ENCODE measurements around the gene FA2H. TPM values are rescaled to one million over a fixed set of nuclear protein-coding genes. Genes with fewer than 3 reads are reported as not detected.

FA2H gene
- total and polyA plus RNA-seq, 2 of the 13 experiments (the other 11 are each of a cell fraction or from before 2014, with no cell fraction given) = 0.20 TPM; not detected in 1

DNA sequence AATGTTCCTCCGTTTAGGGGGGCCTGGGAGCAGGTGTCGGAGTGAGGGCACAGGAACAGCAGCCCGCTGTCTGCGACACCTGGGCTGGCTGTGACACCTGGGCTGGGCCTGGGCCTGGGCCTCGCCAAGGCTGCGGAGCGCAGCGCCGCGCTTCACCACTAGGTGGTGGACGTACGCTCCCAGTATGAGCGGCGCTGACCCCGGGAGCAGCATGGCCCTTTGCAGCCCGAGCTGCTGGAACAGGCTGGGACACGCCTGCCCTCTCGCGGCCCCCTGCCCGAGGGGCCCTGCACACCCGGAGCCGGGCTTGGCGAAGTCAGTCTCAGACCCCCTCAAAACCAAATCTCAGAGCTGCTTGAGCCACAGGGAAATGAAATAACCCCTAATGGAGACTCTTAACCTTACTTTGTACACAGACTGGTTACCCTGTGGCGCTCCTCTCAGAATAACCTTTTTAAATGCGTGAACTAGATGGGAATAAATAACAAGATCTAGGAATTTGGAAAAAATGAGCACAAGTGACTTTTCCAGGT, 38.6 kb upstream of the FA2H start (continued):
- TF ChIP-seq ZNF883 (CRISPR knock-in tag; IDR thresholded peaks at IDR 0.05; ENCODE audit: not compliant biosample characterization) = peak; percentile 83
- TF ChIP-seq ZNF33B (CRISPR knock-in tag; IDR thresholded peaks at IDR 0.05) = peak; percentile 69; the same call in 1 of the 2 replicates
- TF ChIP-seq, protein P1, sequence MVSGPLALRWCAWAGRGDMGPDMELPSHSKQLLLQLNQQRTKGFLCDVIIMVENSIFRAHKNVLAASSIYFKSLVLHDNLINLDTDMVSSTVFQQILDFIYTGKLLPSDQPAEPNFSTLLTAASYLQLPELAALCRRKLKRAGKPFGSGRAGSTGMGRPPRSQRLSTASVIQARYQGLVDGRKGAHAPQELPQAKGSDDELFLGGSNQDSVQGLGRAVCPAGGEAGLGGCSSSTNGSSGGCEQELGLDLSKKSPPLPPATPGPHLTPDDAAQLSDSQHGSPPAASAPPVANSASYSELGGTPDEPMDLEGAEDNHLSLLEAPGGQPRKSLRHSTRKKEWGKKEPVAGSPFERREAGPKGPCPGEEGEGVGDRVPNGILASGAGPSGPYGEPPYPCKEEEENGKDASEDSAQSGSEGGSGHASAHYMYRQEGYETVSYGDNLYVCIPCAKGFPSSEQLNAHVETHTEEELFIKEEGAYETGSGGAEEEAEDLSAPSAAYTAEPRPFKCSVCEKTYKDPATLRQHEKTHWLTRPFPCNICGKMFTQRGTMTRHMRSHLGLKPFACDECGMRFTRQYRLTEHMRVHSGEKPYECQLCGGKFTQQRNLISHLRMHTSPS (CRISPR knock-in tag; IDR thresholded peaks at IDR 0.05; ENCODE audit: low read depth) = no peak
- TF ChIP-seq MYNN (CRISPR knock-in tag; IDR thresholded peaks at IDR 0.05; ENCODE audit: low read depth) = no peak
- peak; percentile 51; the same call in 1 of the 2 replicates for TF ChIP-seq PAX8 (CRISPR knock-in tag; IDR thresholded peaks at IDR 0.05; ENCODE audit: borderline replicate concordance)
- TF ChIP-seq MLLT10 (CRISPR knock-in tag; IDR thresholded peaks at IDR 0.05) = no peak
- TF ChIP-seq, protein P2, sequence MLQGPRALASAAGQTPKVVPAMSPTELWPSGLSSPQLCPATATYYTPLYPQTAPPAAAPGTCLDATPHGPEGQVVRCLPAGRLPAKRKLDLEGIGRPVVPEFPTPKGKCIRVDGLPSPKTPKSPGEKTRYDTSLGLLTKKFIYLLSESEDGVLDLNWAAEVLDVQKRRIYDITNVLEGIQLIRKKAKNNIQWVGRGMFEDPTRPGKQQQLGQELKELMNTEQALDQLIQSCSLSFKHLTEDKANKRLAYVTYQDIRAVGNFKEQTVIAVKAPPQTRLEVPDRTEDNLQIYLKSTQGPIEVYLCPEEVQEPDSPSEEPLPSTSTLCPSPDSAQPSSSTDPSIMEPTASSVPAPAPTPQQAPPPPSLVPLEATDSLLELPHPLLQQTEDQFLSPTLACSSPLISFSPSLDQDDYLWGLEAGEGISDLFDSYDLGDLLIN (CRISPR knock-in tag; IDR thresholded peaks at IDR 0.05; ENCODE audit: borderline replicate concordance) = peak; percentile 53; the same call in 1 of the 2 replicates
- no peak for TF ChIP-seq NKX3-1 (CRISPR knock-in tag; IDR thresholded peaks at IDR 0.05)
- no peak for TF ChIP-seq ZBTB8A (CRISPR knock-in tag; IDR thresholded peaks at IDR 0.05; ENCODE audit: borderline replicate concordance, low read depth)
- peak; percentile 91 for TF ChIP-seq SALL1 (CRISPR knock-in tag; IDR thresholded peaks at IDR 0.05)
- TF ChIP-seq, protein P3, sequence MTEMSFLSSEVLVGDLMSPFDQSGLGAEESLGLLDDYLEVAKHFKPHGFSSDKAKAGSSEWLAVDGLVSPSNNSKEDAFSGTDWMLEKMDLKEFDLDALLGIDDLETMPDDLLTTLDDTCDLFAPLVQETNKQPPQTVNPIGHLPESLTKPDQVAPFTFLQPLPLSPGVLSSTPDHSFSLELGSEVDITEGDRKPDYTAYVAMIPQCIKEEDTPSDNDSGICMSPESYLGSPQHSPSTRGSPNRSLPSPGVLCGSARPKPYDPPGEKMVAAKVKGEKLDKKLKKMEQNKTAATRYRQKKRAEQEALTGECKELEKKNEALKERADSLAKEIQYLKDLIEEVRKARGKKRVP (CRISPR knock-in tag; IDR thresholded peaks at IDR 0.05) = no peak
- TF ChIP-seq YEATS4 (CRISPR knock-in tag; IDR thresholded peaks at IDR 0.05; ENCODE audit: borderline replicate concordance) = 0 out of 2 replicates have a peak, but pooled peaks have one; percentile 42
- TF ChIP-seq PRMT3 (CRISPR knock-in tag; IDR thresholded peaks at IDR 0.05; ENCODE audit: borderline replicate concordance, low read depth) = no peak; the same call in 1 of the 2 replicates
- no peak; the same call in 1 of the 2 replicates for TF ChIP-seq ZNF737 (CRISPR knock-in tag; IDR thresholded peaks at IDR 0.05; ENCODE audit: borderline replicate concordance)
- TF ChIP-seq POLR2AphosphoS5 (IDR thresholded peaks at IDR 0.05; ENCODE audit: low read depth, low read length) = no peak
- no peak for TF ChIP-seq ZNF264 (CRISPR knock-in tag; IDR thresholded peaks at IDR 0.05)
- peak; percentile 77 for TF ChIP-seq RBAK (CRISPR knock-in tag; IDR thresholded peaks at IDR 0.05)
- TF ChIP-seq TMF1 (CRISPR knock-in tag; IDR thresholded peaks at IDR 0.05; ENCODE audit: low read depth) = no peak
- TF ChIP-seq, protein P4, sequence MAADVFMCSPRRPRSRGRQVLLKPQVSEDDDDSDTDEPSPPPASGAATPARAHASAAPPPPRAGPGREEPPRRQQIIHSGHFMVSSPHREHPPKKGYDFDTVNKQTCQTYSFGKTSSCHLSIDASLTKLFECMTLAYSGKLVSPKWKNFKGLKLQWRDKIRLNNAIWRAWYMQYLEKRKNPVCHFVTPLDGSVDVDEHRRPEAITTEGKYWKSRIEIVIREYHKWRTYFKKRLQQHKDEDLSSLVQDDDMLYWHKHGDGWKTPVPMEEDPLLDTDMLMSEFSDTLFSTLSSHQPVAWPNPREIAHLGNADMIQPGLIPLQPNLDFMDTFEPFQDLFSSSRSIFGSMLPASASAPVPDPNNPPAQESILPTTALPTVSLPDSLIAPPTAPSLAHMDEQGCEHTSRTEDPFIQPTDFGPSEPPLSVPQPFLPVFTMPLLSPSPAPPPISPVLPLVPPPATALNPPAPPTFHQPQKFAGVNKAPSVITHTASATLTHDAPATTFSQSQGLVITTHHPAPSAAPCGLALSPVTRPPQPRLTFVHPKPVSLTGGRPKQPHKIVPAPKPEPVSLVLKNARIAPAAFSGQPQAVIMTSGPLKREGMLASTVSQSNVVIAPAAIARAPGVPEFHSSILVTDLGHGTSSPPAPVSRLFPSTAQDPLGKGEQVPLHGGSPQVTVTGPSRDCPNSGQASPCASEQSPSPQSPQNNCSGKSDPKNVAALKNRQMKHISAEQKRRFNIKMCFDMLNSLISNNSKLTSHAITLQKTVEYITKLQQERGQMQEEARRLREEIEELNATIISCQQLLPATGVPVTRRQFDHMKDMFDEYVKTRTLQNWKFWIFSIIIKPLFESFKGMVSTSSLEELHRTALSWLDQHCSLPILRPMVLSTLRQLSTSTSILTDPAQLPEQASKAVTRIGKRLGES (CRISPR knock-in tag; IDR thresholded peaks at IDR 0.05; ENCODE audit: borderline replicate concordance) = no peak
- TF ChIP-seq SMARCC2 (IDR thresholded peaks at IDR 0.05) = no peak
- TF ChIP-seq CHD4 (IDR thresholded peaks at IDR 0.05; ENCODE audit: borderline replicate concordance, low read length) = no peak
- TF ChIP-seq ZNF101 (CRISPR knock-in tag; IDR thresholded peaks at IDR 0.05; ENCODE audit: borderline replicate concordance, low read depth) = no peak
- TF ChIP-seq HMGA1 (CRISPR knock-in tag; conservative IDR thresholded peaks at IDR 0.05) = no peak
- TF ChIP-seq SIN3A (IDR thresholded peaks at IDR 0.05; ENCODE audit: borderline replicate concordance, low read depth, low read length) = no peak
